ENCODE data around the gene UBN1.
"Not testable (repeated sequence)": the region's sequence is repeated elsewhere in the genome, so short reads cannot be mapped to it uniquely, and the experiment has no call there.

Gene UBN1

GRCh38 chr16:4888428-4889135, 41.3 kb downstream of the UBN1 start:
- no peak for DNase-seq (ENCODE audit: low spot score)

- DNase-seq (ENCODE audit: low spot score) = no peak
These were observed 42.7 kb downstream of the UBN1 start for GRCh38 chr16:4890026-4890425.

GRCh38 chr16:4890686-4891085, 43.4 kb downstream of the UBN1 start:
- DNase-seq (ENCODE audit: low spot score) = no peak

- no peak for DNase-seq (ENCODE audit: low spot score)
These were observed 44.0 kb downstream of the UBN1 start for GRCh38 chr16:4891097-4891885.

GRCh38 chr16:4891886-4892216, 44.6 kb downstream of the UBN1 start:
- no peak for DNase-seq (ENCODE audit: low spot score)

DNA sequence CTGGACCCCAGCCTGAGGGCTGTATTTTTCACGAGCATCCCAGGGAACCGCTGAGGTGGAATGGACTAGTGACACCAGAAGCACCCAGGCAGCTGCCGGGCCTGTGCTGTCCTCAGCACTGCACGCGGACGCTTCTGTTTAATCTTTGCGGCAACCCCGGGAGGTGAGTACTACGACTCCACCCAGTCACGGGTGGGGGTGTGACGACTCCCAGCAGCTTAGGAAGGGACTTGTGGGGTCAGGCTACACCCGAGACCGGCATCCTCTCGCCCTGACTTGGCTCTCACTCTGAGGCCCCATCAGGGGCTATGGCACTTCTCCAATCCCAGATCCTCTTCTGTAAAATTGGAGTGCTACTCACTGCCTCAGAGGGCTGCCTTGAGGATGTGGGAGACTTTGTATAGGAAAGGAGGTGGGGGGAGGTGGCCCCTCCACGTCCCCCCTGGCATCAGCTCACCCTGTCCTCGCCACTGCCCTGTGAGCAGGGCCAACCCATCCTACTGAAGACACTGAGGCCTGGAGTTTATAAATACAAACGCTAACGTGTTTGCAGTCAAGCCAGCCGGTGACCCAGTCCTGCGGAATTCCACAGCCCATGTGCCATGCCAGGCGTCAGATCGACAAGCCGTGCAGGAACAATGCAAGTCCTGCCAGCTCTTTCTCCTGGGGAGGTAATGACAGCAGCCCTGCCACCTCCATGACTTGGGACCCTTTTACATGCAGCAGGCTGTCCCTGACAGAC, 45.3 kb downstream of the UBN1 start:
- no peak for DNase-seq (ENCODE audit: low spot score)

DNA sequence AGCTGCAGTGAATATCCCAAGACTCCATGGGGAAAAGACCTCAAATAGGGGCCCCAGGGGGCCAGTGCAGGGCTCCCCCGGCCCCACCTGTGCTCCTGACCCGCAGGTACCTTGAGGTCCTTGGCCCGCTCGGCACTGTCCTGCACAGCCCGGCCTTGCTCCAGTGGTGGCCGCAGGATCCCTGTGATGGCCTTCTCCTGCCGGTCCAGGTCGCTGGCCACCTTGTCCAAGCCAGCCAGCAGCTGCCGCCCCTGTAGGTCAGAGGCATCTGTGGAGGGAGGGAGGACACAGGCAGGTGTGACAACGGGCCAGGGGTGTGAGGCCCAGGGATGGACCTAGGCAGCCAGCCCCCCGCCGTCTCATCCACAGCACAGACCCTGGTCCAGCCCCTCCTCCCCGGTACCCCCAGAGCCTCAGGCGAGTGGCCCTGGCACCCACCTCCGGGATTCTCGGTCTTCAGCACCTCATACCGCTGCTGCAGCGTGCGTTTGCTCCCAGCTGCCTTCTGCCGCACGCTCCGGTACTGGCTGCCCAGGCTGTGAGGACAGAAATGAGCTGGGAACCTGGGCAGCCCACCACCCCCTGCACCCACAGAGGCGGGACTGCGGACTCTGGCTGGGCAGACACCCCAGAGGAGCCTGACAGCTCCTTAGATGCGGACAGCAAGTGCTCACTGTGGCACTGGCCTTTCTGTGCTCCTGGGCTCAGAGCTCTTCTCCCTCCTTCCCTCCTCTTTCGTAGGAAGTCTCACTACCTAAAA, 46.0 kb downstream of the UBN1 start:
- DNase-seq (ENCODE audit: low spot score) = no peak

DNA sequence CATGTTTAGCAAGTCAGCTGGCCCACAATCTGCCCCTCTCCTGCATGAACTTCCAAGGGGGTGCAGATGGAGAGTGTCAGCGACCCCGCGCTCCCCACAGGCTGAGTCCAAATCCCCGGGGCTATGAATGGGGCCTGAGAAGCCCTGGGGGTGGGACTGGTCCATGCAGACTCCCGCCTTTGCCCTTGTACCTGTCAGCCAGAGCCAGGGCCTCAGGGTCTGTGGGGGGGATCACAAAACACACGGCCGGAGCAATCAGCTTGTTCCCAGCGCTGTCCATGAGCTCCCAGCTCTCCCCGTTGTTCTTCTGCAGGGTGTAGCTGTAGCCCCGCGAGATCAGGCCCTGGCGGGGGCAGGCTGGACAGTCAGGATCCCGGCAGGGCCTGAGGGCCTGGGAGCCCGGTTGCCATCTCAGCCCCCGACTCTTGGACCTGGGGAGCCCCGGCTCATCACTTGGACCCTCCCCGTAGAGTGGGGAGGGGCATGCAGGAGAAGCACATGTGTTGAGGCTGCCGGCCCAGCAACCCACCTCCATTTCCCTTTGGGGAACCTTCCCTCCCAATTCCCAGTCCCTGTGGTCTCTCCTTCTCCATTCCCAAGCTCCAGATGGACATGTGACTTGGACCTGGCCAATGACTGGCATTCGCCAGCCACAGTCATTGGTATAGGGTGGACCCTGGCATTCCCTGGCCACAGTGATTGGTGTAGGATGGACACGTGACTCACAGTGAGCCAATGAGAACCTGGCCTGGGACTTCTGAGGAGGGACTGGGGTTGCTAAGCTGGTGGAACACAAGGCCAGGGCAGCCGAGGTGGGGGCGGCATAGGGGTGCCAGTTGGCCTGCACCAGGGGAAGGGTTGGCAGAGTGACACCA, 47.2 kb downstream of the UBN1 start:
- no peak for DNase-seq (ENCODE audit: low spot score)

DNA sequence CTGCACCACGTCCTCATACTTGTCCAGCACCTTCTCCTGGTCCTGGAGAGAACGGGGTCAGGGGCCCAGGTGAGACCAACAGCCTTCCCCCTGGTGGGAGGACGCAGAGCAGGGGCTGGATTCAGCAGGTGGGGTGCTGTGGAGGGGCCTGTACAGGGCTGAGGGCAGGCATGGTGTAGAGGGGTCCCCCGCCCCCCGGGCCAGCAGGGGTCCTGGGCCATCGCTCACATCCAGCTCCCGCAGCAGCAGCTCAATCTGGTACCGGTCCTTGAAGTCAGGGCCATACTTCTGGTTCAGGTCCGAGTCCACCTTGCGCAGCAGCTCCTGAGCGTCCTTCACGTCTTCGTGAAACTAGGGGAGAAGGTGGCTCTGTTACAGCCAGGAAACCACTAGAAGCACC, 48.1 kb downstream of the UBN1 start:
- DNase-seq (ENCODE audit: low spot score) = no peak

DNA sequence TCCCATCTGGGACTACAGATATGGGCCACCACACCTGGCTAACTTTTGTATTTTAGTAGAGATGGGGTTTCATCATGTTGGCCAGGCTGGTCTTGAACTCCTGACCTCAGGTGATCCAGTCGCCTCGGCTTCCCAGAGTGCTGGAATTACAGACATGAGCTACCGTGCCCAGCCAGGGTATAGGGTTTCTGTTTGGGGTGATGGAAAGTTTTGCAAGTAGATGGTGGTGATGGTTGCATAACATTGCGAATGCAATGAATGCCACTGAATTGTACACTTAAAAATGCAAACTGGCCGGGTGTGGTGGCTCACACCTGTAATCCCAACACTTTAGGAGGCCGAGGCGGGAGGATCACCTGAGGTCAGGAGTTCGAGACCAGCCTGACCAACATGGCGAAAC, 49.5 kb downstream of the UBN1 start:
- not testable (repeated sequence) for DNase-seq (ENCODE audit: low spot score)

- no peak for DNase-seq (ENCODE audit: low spot score)
These were observed 50.0 kb downstream of the UBN1 start for GRCh38 chr16:4897328-4897727.

- no peak for DNase-seq (ENCODE audit: low spot score)
These were observed 51.7 kb downstream of the UBN1 start for GRCh38 chr16:4898811-4899473.

GRCh38 chr16:4899474-4899846, 52.2 kb downstream of the UBN1 start:
- no peak for DNase-seq (ENCODE audit: low spot score)

GRCh38 chr16:4900036-4900435, 52.8 kb downstream of the UBN1 start:
- no peak for DNase-seq (ENCODE audit: low spot score)

DNA sequence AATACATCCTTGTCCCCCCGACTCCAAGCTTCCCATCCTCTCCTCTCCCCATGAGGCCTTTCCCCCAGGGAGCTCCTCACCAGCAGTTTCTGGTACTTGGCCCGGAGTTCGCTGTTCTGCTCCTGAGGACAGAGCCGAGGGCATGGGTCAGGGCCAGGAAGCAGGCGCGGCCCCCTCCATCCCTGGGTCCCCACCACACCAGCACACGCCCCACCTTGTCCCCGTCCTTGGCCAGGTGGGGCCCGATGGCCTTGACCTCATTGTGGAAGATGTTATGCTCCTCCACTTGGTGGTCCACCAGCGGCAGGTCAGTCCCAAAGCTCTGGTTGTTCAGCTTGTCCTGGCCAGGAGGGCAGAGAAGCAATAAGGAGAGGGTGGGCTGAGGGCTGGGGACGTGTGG, 53.5 kb downstream of the UBN1 start:
- DNase-seq (ENCODE audit: low spot score) = no peak

- DNase-seq (ENCODE audit: low spot score) = no peak
These were observed 54.8 kb downstream of the UBN1 start for GRCh38 chr16:4902038-4902437.

- no peak for DNase-seq (ENCODE audit: low spot score)
These were observed 57.0 kb downstream of the UBN1 start for GRCh38 chr16:4904108-4904941.

DNA sequence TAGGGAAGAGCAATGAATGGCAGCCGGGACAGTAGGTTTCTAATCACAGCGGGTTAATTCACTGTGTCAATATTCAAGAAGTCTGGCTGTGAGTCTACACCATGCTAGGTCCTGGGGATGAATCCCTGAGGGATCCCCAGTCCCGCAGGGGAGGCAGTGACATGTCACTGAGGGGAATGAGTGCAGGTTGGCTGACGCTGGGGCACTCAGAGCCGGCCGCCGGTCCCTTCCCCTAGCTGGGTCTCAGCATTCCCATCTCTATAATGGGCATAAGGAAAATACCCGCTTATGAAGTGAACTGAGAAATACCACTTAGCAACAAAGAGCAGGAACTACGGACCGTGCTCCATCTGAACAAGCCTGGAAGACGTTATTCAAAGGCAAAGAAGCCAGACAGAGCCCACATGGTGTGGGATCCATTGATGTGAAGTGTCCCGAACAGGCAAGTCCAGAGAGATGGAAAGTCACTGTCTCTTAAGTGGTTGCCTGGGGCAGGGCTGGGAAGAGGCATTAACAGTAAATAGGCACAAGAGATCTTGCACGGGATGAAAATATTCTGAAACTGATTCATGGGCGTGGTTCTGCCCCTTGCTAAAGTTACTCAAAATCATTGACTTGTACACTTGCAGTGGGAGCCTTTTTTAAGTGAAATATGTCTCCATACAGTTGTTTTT, 57.8 kb downstream of the UBN1 start:
- no peak for DNase-seq (ENCODE audit: low spot score)

- DNase-seq (ENCODE audit: low spot score) = no peak
These were observed 61.6 kb downstream of the UBN1 start for GRCh38 chr16:4908854-4909401.
